H1 (cell line): Measurements from ENCODE around the gene GRM4. TPM values are rescaled to one million over a fixed set of nuclear protein-coding genes. Genes with fewer than 3 reads are reported as not detected.

Experiments
- CTCF ChIA-PET: fragments of 300-600 bp; sonication (Branson Sonifier 250); formaldehyde crosslinking; loops from one replicate; lab custom pipeline; 2021; ENCODE audit not compliant: partially characterized antibody; lab: Charles Lee
- POLR2A ChIA-PET: fragments of 300-600 bp; sonication (Branson Sonifier 250); formaldehyde crosslinking; loops from one replicate; lab custom pipeline; 2021; ENCODE audit warnings: inconsistent platforms; ENCODE audit not compliant: partially characterized antibody; lab: Charles Lee
- DNase-seq, 2 experiments: peaks; one replicate each; pipeline versions ENCODE4 v3.0.0 to v3.0.0-alpha.2; 2010 to 2022; ENCODE audit warnings: low spot score in 2 of 2, low read depth in 1 of 2, mixed read lengths in 1 of 2
- FAIRE-seq: peaks from 2 replicates; lab custom pipeline; 2011; peaks lifted over from hg19 to GRCh38; lab: Jason Lieb, UNC
- H2AFZ ChIP-seq: 2 replicates; pipeline ENCODE4 v1.8.1; 2012; ENCODE audit warnings: low read length, inconsistent platforms
- H2AK5ac ChIP-seq: 2 replicates; pipeline ENCODE4 v1.6.1; 2013; ENCODE audit warnings: low read depth, low read length
- H2BK120ac ChIP-seq: replicated peaks from 2 replicates; pipeline ENCODE3; 2013; ENCODE audit warnings: low read depth, low read length, inconsistent platforms
- H2BK12ac ChIP-seq: 2 replicates; pipeline ENCODE4 v1.6.1; 2013; ENCODE audit warnings: low read depth, low read length
- H2BK15ac ChIP-seq: 2 replicates; pipeline ENCODE4 v1.6.1; 2013; ENCODE audit warnings: low read length
- H2BK20ac ChIP-seq: 2 replicates; pipeline ENCODE4 v1.6.1; 2013; ENCODE audit warnings: low read length
- H2BK5ac ChIP-seq: 2 replicates; pipeline ENCODE4 v1.6.1; 2013; ENCODE audit warnings: low read depth, low read length
- H3K14ac ChIP-seq: 2 replicates; pipeline ENCODE4 v1.6.1; 2013; ENCODE audit warnings: inconsistent platforms; ENCODE audit not compliant: insufficient read length
- H3K18ac ChIP-seq: 2 replicates; pipeline ENCODE4 v1.6.1; 2013; ENCODE audit warnings: low read length; ENCODE audit errors: extremely low read depth
- H3K23ac ChIP-seq: 2 replicates; pipeline ENCODE4 v1.6.1; 2013; ENCODE audit warnings: inconsistent platforms; ENCODE audit not compliant: insufficient read length
- H3K23me2 ChIP-seq: 2 replicates; pipeline ENCODE4 v1.6.1; 2013; ENCODE audit warnings: low read depth, low read length
- H3K27ac ChIP-seq: 2 replicates; pipeline ENCODE4 v1.6.1; 2011; ENCODE audit warnings: low read depth, low read length, inconsistent platforms
- H3K27me3 ChIP-seq, 4 experiments: replicated peaks in 1 of 4; 1 replicate in 1 of 4; 2 replicates in 3 of 4; pipeline versions ENCODE4 v1.6.1 to v1.8.1; 2011 to 2013; ENCODE audit warnings: low read length in 3 of 4, mild to moderate bottlenecking in 3 of 4, inconsistent platforms in 2 of 4, mixed read lengths in 2 of 4, moderate library complexity in 1 of 4; ENCODE audit not compliant: control insufficient read depth in 3 of 4, insufficient read depth in 3 of 4; ENCODE audit errors: extremely low read depth in 1 of 4
- H3K36me3 ChIP-seq, 4 experiments: 2 replicates each; pipeline versions ENCODE4 v1.6.1 to v1.8.1; 2011 to 2013; ENCODE audit warnings: mild to moderate bottlenecking in 4 of 4, low read length in 3 of 4, moderate library complexity in 2 of 4, control low read depth in 1 of 4, inconsistent platforms in 1 of 4; ENCODE audit not compliant: insufficient read depth in 4 of 4, control insufficient read depth in 2 of 4
- H3K4ac ChIP-seq: replicated peaks from 2 replicates; pipeline ENCODE3; 2013; ENCODE audit warnings: low read length, low read depth, mixed read lengths, inconsistent platforms; ENCODE audit not compliant: insufficient read length
- H3K4me1 ChIP-seq, 4 experiments: replicated peaks in 1 of 4; 1 replicate in 1 of 4; 2 replicates in 3 of 4; pipeline versions ENCODE4 v1.6.1 to v1.8.1; 2011 to 2013; ENCODE audit warnings: low read length in 3 of 4, inconsistent platforms in 2 of 4, mixed read lengths in 1 of 4; ENCODE audit not compliant: insufficient read depth in 4 of 4, control insufficient read depth in 3 of 4
- H3K4me2 ChIP-seq, 2 experiments: 2 replicates each; pipeline versions ENCODE4 v1.6.1 to v1.8.1; 2011 to 2013; ENCODE audit warnings: low read depth in 2 of 2, low read length in 2 of 2, control low read depth in 1 of 2, inconsistent platforms in 1 of 2, mild to moderate bottlenecking in 1 of 2; ENCODE audit not compliant: insufficient read depth in 1 of 2
- H3K4me3 ChIP-seq, 4 experiments: fragments of 200-600, 300-600 bp in 1 of 4; sonication (generic), shearing (Covaris generic), sonication (Bioruptor Twin) in 1 of 4; 2 replicates each; pipeline versions ENCODE4 v1.5.1 to v1.8.1; 2011 to 2016; ENCODE audit warnings: low read length in 4 of 4, low read depth in 3 of 4, control low read depth in 2 of 4, inconsistent platforms in 2 of 4, mild to moderate bottlenecking in 2 of 4, mixed read lengths in 1 of 4, moderate library complexity in 1 of 4; ENCODE audit not compliant: insufficient read depth in 2 of 4; ENCODE audit errors: extremely low read depth in 1 of 4
- H3K56ac ChIP-seq: replicated peaks from 2 replicates; pipeline ENCODE3; 2013; ENCODE audit warnings: low read depth, mild to moderate bottlenecking, mixed read lengths, low read length, inconsistent platforms; ENCODE audit not compliant: insufficient read length
- H3K79me1 ChIP-seq: 2 replicates; pipeline ENCODE4 v1.6.1; 2013; ENCODE audit warnings: low read depth, low read length, control low read depth
- H3K79me2 ChIP-seq, 2 experiments: 2 replicates each; pipeline versions ENCODE4 v1.6.1 to v1.8.1; 2012 to 2013; ENCODE audit warnings: low read length in 2 of 2, mild to moderate bottlenecking in 2 of 2, inconsistent platforms in 1 of 2; ENCODE audit not compliant: insufficient read depth in 2 of 2, control insufficient read depth in 1 of 2
- H3K9ac ChIP-seq, 4 experiments: replicated peaks in 1 of 4; 1 replicate in 1 of 4; 2 replicates in 3 of 4; pipeline versions ENCODE4 v1.6.1 to v1.8.1; 2011 to 2013; ENCODE audit warnings: low read depth in 3 of 4, low read length in 3 of 4, control low read depth in 2 of 4, mild to moderate bottlenecking in 2 of 4, moderate library complexity in 2 of 4, inconsistent platforms in 1 of 4; ENCODE audit errors: extremely low read depth in 1 of 4
- H3K9me3 ChIP-seq, 2 experiments: 2 replicates each; pipeline versions ENCODE4 v1.6.1 to v1.8.1; 2012 to 2013; ENCODE audit warnings: mild to moderate bottlenecking in 2 of 2, moderate library complexity in 2 of 2, control low read depth in 1 of 2, inconsistent platforms in 1 of 2, low read depth in 1 of 2, low read length in 1 of 2, mixed read lengths in 1 of 2; ENCODE audit not compliant: insufficient read depth in 2 of 2
- H4K20me1 ChIP-seq, 2 experiments: replicated peaks in 1 of 2; 2 replicates each; pipeline versions ENCODE3 to v1.8.1; 2011 to 2013; ENCODE audit warnings: inconsistent platforms in 2 of 2, low read length in 2 of 2, mild to moderate bottlenecking in 1 of 2; ENCODE audit not compliant: insufficient read depth in 2 of 2, control insufficient read depth in 1 of 2
- H4K5ac ChIP-seq: 2 replicates; pipeline ENCODE4 v1.6.1; 2013; ENCODE audit warnings: low read length, low read depth, mixed read lengths, inconsistent platforms; ENCODE audit not compliant: insufficient read length
- H4K8ac ChIP-seq: 2 replicates; pipeline ENCODE4 v1.8.0; 2013; ENCODE audit warnings: mild to moderate bottlenecking, moderate library complexity, low read length, inconsistent platforms; ENCODE audit not compliant: insufficient read depth; ENCODE audit errors: extremely low read depth
- H4K91ac ChIP-seq: replicated peaks from 2 replicates; pipeline ENCODE3; 2013; ENCODE audit warnings: low read length, mixed read lengths, inconsistent platforms; ENCODE audit not compliant: insufficient read length
- ASH2L ChIP-seq: fragments of 200-600, 300-600 bp; sonication (generic); IDR thresholded peaks from one replicate; pipeline ENCODE4 v1.7.1; 2017; ENCODE audit warnings: low read length
- CEBPB ChIP-seq: IDR thresholded peaks from 2 replicates; pipeline ENCODE4 v1.6.1; 2012; ENCODE audit warnings: low read depth, low read length
- CHD1 ChIP-seq: IDR thresholded peaks from 2 replicates; pipeline ENCODE4 v1.6.1; 2012; ENCODE audit warnings: low read depth, low read length, improper control_type of control experiment
- GTF2F1 ChIP-seq: IDR thresholded peaks from 2 replicates; pipeline ENCODE4 v1.6.1; 2012; ENCODE audit warnings: low read depth, low read length, improper control_type of control experiment, borderline replicate concordance
- POLR2AphosphoS5 ChIP-seq: IDR thresholded peaks from 2 replicates; pipeline ENCODE4 v1.6.1; 2011; ENCODE audit warnings: low read depth, low read length
- RAD21 ChIP-seq, 2 experiments: IDR thresholded peaks in 1 of 2; conservative IDR thresholded peaks in 1 of 2; 2 replicates each; pipeline ENCODE4 v1.6.1; 2011; ENCODE audit warnings: low read depth in 2 of 2, low read length in 2 of 2, improper control_type of control experiment in 1 of 2, inconsistent platforms in 1 of 2, mild to moderate bottlenecking in 1 of 2, moderate library complexity in 1 of 2
- RFX5 ChIP-seq: IDR thresholded peaks from 2 replicates; pipeline ENCODE4 v1.6.1; 2011; ENCODE audit warnings: low read depth, low read length, improper control_type of control experiment, borderline replicate concordance
- RXRA ChIP-seq: IDR thresholded peaks from 2 replicates; pipeline ENCODE4 v1.6.1; 2011; ENCODE audit warnings: low read depth, mild to moderate bottlenecking, low read length, moderate library complexity; ENCODE audit not compliant: insufficient read depth
- TAF7 ChIP-seq: optimal IDR thresholded peaks from 2 replicates; pipeline ENCODE3; 2011; ENCODE audit warnings: low read depth, mild to moderate bottlenecking, inconsistent platforms, low read length, moderate library complexity, borderline replicate concordance
- TBP ChIP-seq: IDR thresholded peaks from 2 replicates; pipeline ENCODE4 v1.6.1; 2011; ENCODE audit warnings: low read depth, low read length, improper control_type of control experiment
- WGBS, 2 experiments: shearing (Covaris generic) in 1 of 2; methylation state at CpG; one replicate each; pipeline versions ENCODE4 v1.1.6 to v1.1.7; 2013 to 2015; ENCODE audit warnings: low lambda C conversion rate in 2 of 2, mixed read lengths in 2 of 2, inconsistent platforms in 1 of 2, low coverage in 1 of 2, missing lambda C conversion rate in 1 of 2; ENCODE audit not compliant: insufficient replicate concordance in 2 of 2, insufficient coverage in 1 of 2, insufficient read length in 1 of 2; ENCODE audit errors: extremely low coverage in 1 of 2, missing lambda C conversion rate in 1 of 2; 5-methylcytosine and 5-hydroxymethylcytosine counted together
- polyA plus RNA-seq, 7 experiments: library from polyadenylated mRNA; depleted of rRNA in 3 of 7; stranded (reverse) in 5 of 7; unstranded in 2 of 7; fragments of >200 nt in 5 of 7; fragments of 200-250 nt in 2 of 7; gene quantifications; 1 replicate in 5 of 7; 2 replicates in 1 of 7; 4 replicates in 1 of 7; pipeline versions ENCODE4 v1.2.1 to v1.2.3, GENCODE V29; 2011 to 2013; ENCODE audit warnings: missing spikeins in 2 of 7, mixed read lengths in 2 of 7
- total RNA-seq: library from RNA; stranded (reverse); fragmentation: NEBNext Ultra II Directional; extraction: Animal tissue kit (Norgen Biotek cat#: 25700); gene quantifications from 2 replicates; pipeline ENCODE4 v1.2.1, GENCODE V29; 2021
- TF ChIP-seq, protein P1 (sequence below): IDR thresholded peaks from 2 replicates; pipeline ENCODE4 v1.6.1; 2012; ENCODE audit warnings: inconsistent platforms
- TF ChIP-seq, protein P2 (sequence below): IDR thresholded peaks from 2 replicates; pipeline ENCODE4 v1.6.1; 2012; ENCODE audit warnings: inconsistent platforms

GRM4 gene
- total and polyA plus RNA-seq, 2 of the 8 experiments (the other 6 are each of a cell fraction or from before 2014, with no cell fraction given), result 19.6 to 21.5 TPM

DNA sequence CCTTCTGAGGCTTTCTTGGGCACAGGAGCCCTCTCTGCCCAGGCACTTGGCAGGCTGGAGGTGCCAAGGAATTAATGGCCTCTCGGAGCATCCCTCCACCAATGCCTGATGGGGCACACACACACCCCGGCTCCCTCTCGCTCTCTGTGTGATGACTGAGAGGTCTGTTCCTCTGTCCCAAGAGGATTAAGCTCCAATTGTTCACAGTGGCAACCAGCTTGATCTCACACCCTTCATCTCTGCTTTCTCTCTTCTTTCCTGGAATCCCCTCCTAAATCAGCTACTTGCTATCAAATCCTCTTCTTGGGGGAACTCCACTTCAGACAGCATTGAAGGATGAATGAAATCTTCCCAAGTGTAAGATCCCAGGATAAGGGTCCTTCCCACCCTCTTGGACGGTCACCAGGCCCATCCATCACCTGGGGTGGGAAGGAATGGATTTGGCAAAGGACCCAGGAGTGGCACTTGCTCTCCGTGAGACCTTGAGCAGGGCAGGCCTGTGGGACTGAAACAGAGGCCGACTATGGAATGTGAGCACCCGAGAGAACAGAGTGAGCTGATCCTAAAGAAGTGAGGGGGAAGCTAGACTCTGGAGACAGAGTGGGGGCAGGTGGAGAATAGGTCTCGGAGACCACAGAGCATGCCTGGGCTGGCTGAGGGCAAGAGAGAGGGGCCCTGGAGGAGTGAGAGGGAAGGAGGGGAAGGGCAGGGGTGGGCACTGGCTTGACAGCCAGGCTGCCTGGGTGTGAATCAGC lies 93.6 kb downstream of the GRM4 start:
- H3K4me3 ChIP-seq, result no peak overlapping the region
- H3K79me2 ChIP-seq, result no peaks in the 10 kb centered on the region
- 85% methylated on average over 8 of the region's 8 CpGs; no CpG with 5 or more reads in 1 of the 2 experiments for WGBS, 2 experiments
- ChIA-PET CTCF (interaction anchor here (0.6 to 5.2 kb wide), 16 partner anchors 10 to 515 kb away, joined by 3 to 120 read pairs (median 5); partner anchors contain the start of gene GRM4), POLR2A (interaction anchor here (1.2 to 1.4 kb wide), 2 partner anchors 19 to 22 kb away, joined by 3 read pairs; no protein-coding TSS in a partner anchor)
- no peaks in the 10 kb centered on the region for H3K23me2 ChIP-seq
- TF ChIP-seq, protein P1, sequence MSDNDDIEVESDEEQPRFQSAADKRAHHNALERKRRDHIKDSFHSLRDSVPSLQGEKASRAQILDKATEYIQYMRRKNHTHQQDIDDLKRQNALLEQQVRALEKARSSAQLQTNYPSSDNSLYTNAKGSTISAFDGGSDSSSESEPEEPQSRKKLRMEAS, result no peak
- TF ChIP-seq POLR2AphosphoS5 (no peak), TBP (no peak), RAD21 (IDR thresholded peaks at IDR 0.05 in 1 of 2, conservative IDR thresholded peaks at IDR 0.05 in 1 of 2; ENCODE audit: low read depth in 2 of 2, low read length in 2 of 2) (no peak), CEBPB (no peak), TAF7 (no peak), RXRA (no peak), CHD1 (no peak), ASH2L (no peak), RFX5 (no peak), GTF2F1 (no peak)
- TF ChIP-seq, protein P2, sequence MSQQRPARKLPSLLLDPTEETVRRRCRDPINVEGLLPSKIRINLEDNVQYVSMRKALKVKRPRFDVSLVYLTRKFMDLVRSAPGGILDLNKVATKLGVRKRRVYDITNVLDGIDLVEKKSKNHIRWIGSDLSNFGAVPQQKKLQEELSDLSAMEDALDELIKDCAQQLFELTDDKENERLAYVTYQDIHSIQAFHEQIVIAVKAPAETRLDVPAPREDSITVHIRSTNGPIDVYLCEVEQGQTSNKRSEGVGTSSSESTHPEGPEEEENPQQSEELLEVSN, result no peak
- H2BK15ac ChIP-seq, result no peak overlapping the region
- H4K91ac ChIP-seq, result no peak overlapping the region
- no peak overlapping the region for H3K14ac ChIP-seq
- no peak overlapping the region for H3K4ac ChIP-seq
- no peak overlapping the region for H3K4me2 ChIP-seq
- peaks cover 0 to 2% (median 0%) of the 10 kb centered on the region in 4 experiments; a peak in 1 of 7 replicates for H3K27me3 ChIP-seq
- no peak overlapping the region for H2BK12ac ChIP-seq
- no peaks in the 10 kb centered on the region for H3K79me1 ChIP-seq
- H2BK5ac ChIP-seq, result no peak overlapping the region
- H3K27ac ChIP-seq, result no peak overlapping the region
- H2BK20ac ChIP-seq, result no peak overlapping the region
- no peak overlapping the region for H3K56ac ChIP-seq
- no peak overlapping the region for H2AFZ ChIP-seq
- no peaks in the 10 kb centered on the region for H3K9me3 ChIP-seq
- H3K23ac ChIP-seq, result no peak overlapping the region
- FAIRE-seq (no peak), DNase-seq (no peak)
- H4K20me1 ChIP-seq, result peaks cover 0 to 2% of the 10 kb centered on the region in 2 experiments
- H4K5ac ChIP-seq, result no peak overlapping the region
- no peaks in the 10 kb centered on the region for H3K36me3 ChIP-seq
- H3K4me1 ChIP-seq, result peaks cover 6 to 25% (median 15%) of the 10 kb centered on the region in 4 experiments
- H3K18ac ChIP-seq, result no peak overlapping the region
- H4K8ac ChIP-seq, result no peak overlapping the region
- H2BK120ac ChIP-seq, result no peak overlapping the region
- H2AK5ac ChIP-seq, result no peak overlapping the region
- H3K9ac ChIP-seq, result no peak overlapping the region
